ENCODE measurements around the gene ZBTB4.

DNA sequence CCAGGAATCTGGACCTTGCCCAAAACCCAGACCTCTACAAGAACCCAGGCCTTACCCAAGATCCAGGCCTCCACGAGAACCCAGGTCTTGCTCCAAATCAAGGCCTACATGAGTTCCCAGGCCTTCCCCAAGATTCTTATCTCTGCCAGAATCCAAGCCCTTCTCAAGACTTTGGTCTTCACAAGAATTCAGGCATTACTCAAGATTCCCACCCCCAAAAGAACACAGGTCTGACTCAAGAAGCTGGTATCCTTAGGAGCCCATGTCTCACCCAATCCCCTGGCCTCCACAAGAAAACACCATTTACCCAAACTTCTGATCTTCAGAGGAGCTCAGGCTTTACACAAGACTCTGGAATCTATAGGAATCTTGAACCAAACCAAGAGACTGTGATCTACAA lies 48.2 kb downstream of the ZBTB4 start:
- TF ChIP-seq EZH2phosphoT487 (IDR thresholded peaks at IDR 0.05; ENCODE audit: borderline replicate concordance, low read depth, low read length): no peak
- TF ChIP-seq CTCF (conservative IDR thresholded peaks at IDR 0.05; ENCODE audit: low read length): no peak
